Measurements from ENCODE around the gene HNRNPU.
"Not testable (repeated sequence)": the region's sequence is repeated elsewhere in the genome, so short reads cannot be mapped to it uniquely, and the experiment has no call there.

Gene HNRNPU

GRCh38 chr1:244839656-244840055 is 24.7 kb downstream of the HNRNPU start:
- peak; percentile 57 for DNase-seq

DNA sequence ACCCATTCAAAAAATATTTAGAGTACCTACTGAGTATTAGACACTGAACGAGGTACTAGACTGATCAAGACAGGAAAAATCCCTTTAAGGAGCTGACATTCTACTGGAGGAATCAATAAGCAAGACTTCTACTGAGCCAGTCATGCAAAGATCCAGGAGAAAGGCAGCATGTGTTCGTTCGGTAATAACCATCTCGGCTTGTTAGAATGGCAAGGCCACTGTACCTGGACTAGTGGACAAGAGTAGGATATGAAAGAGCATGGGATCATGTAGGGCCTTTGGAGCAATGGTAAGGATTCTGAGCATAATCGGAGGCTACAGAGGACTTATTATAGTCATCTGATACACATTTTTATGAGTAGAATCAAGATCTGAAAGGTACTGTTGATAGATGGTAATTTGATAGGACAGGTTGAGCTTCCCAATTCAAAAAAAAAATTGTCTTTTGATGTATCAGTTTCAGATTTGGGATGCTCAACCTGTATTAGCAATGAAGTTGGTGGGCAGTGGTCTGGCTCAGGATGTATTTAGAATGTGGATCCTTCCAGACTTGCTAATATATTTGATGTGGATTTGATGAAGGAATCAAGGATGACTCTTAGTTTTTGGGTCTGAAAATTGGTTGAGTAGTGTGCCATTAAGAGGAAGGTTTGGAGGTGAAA is 26.6 kb downstream of the HNRNPU start:
- DNase-seq: peak; percentile 50

DNA sequence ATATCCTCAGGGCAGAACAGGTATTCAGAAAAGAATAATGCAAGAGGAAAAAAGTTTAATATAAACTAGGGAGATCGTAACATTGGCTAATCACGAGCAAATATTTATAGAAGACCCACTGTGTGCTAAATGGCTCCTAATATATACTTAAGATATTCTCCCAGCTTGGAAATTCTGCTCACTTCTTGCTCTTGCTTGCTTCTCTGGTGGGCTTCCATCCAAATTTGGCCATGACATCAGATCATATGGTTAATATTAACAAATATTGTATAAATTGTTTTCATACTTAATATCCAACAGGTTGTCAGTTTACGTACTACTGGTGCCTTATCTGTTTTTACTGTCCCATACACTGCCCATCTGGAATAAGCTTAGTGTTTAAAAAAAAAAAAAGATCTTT is 27.8 kb downstream of the HNRNPU start:
- DNase-seq: peak; percentile 54

DNA sequence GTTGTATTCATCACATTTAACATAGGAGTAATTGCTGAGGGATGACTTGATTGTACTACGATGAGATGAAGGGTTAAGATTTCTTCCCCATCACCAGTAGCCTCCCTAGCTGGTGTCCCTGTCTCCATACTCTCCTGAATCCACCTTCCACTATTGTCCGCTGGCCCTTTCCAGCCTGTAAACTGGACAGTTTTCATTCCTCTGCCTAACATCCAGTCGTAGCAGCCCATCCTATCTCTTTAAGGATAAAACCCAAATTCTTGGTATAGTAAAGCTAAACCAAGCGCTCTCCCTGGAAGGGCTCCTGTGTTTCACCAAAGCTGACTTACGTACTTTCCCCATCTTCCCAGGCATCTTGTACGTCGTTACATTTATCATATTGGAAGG is 28.2 kb downstream of the HNRNPU start:
- DNase-seq: peak; percentile 83

- DNase-seq: peak; percentile 99
These were observed 28.8 kb downstream of the HNRNPU start, which contains the start of gene COX20 for GRCh38 chr1:244835276-244836134. Gene COX20, plus strand, starts transcription at chr1:244835658. Its CDS starts 57 bp downstream, at chr1:244835715.

DNA sequence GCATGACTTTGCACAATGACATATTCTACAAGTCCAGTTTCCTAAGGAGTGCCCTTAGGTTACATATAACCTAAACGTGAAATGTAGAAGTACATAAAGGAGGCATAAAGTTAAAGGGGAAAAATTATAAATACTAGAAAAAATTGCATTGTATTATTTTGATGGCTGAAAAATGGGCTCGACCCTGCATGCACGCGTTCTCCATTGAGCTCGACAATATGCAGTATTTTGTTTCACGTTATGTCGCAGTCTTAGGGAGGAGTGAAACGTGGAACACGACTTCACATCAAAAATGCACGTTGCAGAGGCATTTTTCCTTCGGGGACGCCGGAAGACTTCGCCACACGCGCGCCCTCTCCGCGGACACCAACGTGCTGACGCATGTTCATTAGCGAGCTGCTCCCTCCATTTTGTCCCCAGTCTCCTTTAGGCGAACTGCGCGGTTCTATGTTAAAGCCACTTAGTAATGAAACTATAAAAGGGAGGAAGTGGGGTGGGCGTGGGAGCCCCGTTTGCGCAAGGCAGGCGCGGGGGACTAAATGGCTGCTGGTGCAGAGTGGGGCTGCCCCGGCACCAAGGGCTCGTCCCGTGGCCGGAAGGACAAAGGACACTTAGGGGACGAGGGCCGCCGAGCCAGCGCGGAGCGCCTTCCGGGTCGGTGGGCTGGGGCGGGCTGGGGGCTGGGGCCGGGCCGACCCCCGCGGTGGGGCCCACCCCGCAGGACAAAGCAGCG is 29.6 kb downstream of the HNRNPU start:
- peak; percentile 99 for DNase-seq

GRCh38 chr1:244833734-244834542 is 30.4 kb downstream of the HNRNPU start:
- DNase-seq: peak; percentile 93

- not testable (repeated sequence) for DNase-seq
These were observed 31.1 kb downstream of the HNRNPU start for GRCh38 chr1:244833260-244833659.

GRCh38 chr1:244830639-244831038 is 33.7 kb downstream of the HNRNPU start:
- DNase-seq: no peak

DNA sequence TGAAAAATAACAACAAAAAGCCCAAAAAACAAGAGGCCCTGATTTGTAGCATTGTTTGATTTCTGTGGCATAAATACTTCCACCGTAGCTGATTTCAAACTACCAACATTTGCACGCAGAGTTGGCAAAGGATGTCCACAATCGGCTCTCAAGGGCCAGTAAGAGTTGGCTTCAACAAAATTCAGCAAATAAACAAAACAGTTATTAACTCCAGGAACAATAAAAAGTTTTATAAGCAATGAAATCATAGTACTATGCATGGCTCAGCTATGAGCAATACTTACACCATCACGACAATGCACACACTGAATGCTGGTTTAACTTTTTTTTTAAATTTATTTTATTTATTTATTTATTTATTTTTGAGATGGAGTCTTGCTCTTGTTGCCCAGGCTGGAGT is 37.6 kb downstream of the HNRNPU start:
- no peak for DNase-seq

GRCh38 chr1:244822878-244823277 is 41.5 kb downstream of the HNRNPU start:
- DNase-seq: no peak

DNA sequence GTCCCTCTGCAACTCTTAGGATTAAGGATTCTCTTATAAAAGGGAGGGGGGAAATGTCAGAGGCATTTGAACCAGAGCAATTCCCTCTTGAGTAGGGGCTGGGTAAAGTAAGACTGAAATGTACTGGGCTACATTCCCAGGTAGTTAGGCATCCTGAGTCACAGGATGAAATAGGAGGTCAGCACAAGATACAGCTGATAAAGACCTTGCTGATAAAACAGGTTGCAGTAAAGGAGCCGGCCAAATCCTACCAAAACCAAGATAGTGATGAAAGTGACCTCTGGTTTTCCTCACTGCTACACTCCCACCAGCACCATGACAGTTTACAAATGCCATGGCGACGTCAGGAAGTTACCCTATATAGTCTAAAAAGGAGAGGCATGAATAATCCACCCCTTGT is 43.2 kb downstream of the HNRNPU start:
- DNase-seq: no peak

- no peak for DNase-seq
These were observed 44.2 kb downstream of the HNRNPU start for GRCh38 chr1:244820131-244820530.

GRCh38 chr1:244817415-244817894 is 46.9 kb downstream of the HNRNPU start:
- no peak for DNase-seq

GRCh38 chr1:244815600-244816099 is 48.7 kb downstream of the HNRNPU start:
- peak; percentile 78 for DNase-seq

GRCh38 chr1:244813327-244813726 is 51.0 kb downstream of the HNRNPU start:
- DNase-seq: no peak

DNA sequence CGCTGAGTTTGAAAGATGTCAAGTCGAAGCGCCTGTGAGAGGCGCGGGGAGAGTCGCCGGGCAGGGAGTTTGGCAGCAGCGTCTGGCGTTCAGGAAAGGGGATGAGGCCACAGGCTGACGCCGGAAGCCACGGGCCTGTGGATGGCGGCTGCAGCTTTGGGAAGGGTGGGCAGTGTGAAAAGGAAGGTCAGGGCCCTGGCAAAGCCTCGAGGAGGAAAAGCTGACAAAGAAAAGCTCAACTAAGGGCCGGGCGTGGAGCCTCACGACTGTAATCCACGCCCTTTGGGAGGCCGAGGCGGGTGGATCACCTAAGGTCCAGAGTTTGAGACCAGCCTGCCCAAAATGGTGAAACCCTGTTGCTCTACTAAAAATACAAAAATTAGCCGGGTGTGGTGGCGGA is 54.1 kb downstream of the HNRNPU start:
- DNase-seq: no peak

GRCh38 chr1:244807138-244807537 is 57.2 kb downstream of the HNRNPU start:
- DNase-seq: no peak

- DNase-seq: no peak
These were observed 59.5 kb downstream of the HNRNPU start for GRCh38 chr1:244804841-244805240.

DNA sequence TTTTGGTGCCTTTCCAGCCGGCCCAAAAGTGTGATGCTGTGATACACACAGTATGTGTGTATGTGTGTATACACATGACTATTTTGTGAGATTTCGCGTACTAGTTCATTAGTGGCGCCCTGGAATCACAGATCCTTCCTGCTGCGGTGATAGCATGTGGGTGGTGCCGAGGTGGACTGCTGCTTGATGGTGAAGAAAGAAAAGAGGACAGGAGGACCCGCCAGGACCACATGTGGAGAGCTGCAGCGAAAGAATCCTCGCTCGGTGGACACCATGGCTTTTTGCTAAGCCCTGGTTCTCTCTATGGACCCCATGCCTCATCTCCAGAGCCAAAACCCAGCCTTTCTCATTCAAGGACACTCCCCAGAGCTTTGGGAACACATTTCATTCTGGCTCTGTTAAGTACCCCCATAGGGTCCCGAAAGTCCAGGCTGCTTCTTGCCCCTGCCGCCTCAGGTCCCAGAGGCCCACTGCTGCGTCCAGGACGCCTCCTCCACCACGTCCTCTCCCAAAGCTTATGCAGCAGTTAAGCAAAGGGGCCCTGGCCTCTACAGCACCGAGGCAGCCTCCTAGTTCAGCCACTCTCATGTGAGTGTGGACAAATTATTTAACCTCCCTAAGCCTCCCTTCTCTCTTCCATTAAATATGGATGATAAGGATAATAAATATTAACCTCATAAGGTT is 61.6 kb downstream of the HNRNPU start:
- no peak for DNase-seq

DNA sequence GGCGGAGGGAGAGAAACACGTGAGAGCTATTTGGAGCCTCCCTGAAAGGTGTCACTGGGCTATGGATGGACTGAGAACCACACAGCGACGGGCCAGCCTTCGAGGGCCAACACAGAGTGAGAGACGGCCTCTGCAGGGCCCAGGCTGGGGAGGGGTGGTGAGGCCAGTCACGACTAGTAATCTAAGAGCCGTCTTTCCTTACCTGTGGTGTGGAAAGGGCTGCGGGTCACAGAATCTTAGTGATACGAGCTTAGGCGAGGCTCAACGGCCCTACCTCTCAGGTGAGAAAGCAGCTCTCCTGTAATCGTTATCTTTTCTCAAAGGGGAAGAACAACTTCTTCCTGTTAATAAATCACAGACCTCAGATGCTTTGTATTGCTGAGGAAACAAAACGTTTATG is 62.3 kb downstream of the HNRNPU start:
- DNase-seq: no peak

DNA sequence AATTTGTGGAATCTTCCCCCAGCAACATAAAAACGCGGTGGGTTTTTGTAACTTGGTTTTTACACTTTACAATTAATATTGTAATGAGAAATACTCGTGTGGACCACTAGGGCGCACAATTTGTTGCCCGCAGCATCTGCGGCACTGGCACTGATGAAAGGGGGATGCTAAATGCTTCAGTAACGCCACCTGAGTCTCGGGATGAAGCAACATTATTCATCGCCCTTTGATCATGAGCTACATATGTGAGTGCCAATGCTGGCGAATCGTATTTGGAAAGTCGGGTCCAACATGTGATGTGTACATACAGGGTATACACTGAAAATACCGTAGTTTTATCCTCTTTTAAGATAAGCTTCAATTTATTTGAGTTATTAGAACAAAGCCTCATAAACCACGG is 63.1 kb downstream of the HNRNPU start:
- peak; percentile 67 for DNase-seq

Data from OCI-M1 (cell line).